ENCODE results near the gene LRRC46. TPM values are rescaled to one million over a fixed set of nuclear protein-coding genes. Genes with fewer than 3 reads are reported as not detected.

The LRRC46 gene
- total and polyA plus RNA-seq, 9 of the 15 experiments (the other 6 are each of a cell fraction or from before 2014, with no cell fraction given), result 0.39 to 1.4 (median 0.53) TPM; not detected in 1

DNA sequence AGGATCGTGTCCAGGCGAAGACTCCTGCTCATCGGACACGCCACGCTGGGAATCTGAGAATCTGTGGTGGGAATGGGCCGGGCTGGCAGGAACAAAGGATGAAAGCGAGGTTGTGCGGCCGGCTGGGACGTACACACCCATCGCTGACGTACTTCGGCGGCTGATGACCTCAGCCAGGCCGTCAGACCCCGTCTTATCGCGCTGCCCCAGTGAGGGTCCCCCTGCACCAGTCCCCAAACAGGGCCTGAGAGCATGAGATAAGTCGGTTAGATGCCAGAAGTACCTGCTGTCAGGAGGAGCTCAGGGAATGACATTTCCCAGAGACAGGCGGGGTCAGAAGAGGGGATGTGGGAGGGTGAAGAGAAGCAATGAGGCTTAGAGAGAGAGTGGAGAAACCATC is 35.5 kb downstream of the LRRC46 start (continued):
- peak; percentile 84 for TF ChIP-seq TOE1 (IDR thresholded peaks at IDR 0.05; ENCODE audit: borderline replicate concordance)
- TF ChIP-seq TOE1 (CRISPR knock-in tag; IDR thresholded peaks at IDR 0.05; ENCODE audit: borderline replicate concordance, low read depth), result no peak
- TF ChIP-seq TBP (optimal IDR thresholded peaks at IDR 0.05; ENCODE audit: low read depth, low read length), result peak; percentile 31
- peak; percentile 71 for TF ChIP-seq NR2C1 (IDR thresholded peaks at IDR 0.05)
- TF ChIP-seq NR2C1 (tag; IDR thresholded peaks at IDR 0.05), result peak; percentile 78; the same call in 1 of the 2 replicates
- TF ChIP-seq, protein P1, sequence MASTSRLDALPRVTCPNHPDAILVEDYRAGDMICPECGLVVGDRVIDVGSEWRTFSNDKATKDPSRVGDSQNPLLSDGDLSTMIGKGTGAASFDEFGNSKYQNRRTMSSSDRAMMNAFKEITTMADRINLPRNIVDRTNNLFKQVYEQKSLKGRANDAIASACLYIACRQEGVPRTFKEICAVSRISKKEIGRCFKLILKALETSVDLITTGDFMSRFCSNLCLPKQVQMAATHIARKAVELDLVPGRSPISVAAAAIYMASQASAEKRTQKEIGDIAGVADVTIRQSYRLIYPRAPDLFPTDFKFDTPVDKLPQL (IDR thresholded peaks at IDR 0.05; ENCODE audit: extremely low read depth, insufficient read length), result no peak
- TF ChIP-seq JUND (IDR thresholded peaks at IDR 0.05; ENCODE audit: borderline replicate concordance, low read depth, low read length), result peak; percentile 97
- TF ChIP-seq JUND (tag; IDR thresholded peaks at IDR 0.05; ENCODE audit: borderline replicate concordance, low read depth, low read length), result peak; percentile 99; the same call in 2 of the 3 replicates
- TF ChIP-seq TAL1 (IDR thresholded peaks at IDR 0.05), result peak; percentile 99
- TF ChIP-seq CBX3 (IDR thresholded peaks at IDR 0.05; ENCODE audit: borderline replicate concordance in 1 of 2, low read length in 2 of 2), result peak in 1 of 2 experiments; percentile 50; a peak in 1 of 3 replicates
- peak in 1 of 2 experiments; percentile 83; a peak in 2 of 4 replicates for TF ChIP-seq CSDE1 (IDR thresholded peaks at IDR 0.05)
- no peak for TF ChIP-seq BCLAF1 (IDR thresholded peaks at IDR 0.05; ENCODE audit: borderline replicate concordance in 1 of 2, control insufficient read depth in 1 of 2, low read depth in 2 of 2, low read length in 1 of 2)
- no peak for TF ChIP-seq RBM39 (optimal IDR thresholded peaks at IDR 0.05; ENCODE audit: low read depth, low read length)
- peak; percentile 78 for TF ChIP-seq BHLHE40 (IDR thresholded peaks at IDR 0.05; ENCODE audit: low read length)
- TF ChIP-seq NEUROD1 (IDR thresholded peaks at IDR 0.05; ENCODE audit: borderline replicate concordance, low read depth, low read length, partially characterized antibody), result peak; percentile 92
- peak; percentile 98 for TF ChIP-seq CC2D1A (IDR thresholded peaks at IDR 0.05)
- TF ChIP-seq, protein P2, sequence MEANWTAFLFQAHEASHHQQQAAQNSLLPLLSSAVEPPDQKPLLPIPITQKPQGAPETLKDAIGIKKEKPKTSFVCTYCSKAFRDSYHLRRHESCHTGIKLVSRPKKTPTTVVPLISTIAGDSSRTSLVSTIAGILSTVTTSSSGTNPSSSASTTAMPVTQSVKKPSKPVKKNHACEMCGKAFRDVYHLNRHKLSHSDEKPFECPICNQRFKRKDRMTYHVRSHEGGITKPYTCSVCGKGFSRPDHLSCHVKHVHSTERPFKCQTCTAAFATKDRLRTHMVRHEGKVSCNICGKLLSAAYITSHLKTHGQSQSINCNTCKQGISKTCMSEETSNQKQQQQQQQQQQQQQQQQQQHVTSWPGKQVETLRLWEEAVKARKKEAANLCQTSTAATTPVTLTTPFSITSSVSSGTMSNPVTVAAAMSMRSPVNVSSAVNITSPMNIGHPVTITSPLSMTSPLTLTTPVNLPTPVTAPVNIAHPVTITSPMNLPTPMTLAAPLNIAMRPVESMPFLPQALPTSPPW (CRISPR knock-in tag; IDR thresholded peaks at IDR 0.05), result peak; percentile 94
- peak; percentile 97 for TF ChIP-seq ZNF766 (CRISPR knock-in tag; conservative IDR thresholded peaks at IDR 0.05)
- peak; percentile 91 for TF ChIP-seq RNF2 (IDR thresholded peaks at IDR 0.05)
- TF ChIP-seq ZNF175 (CRISPR knock-in tag; IDR thresholded peaks at IDR 0.05; ENCODE audit: low read depth), result peak; percentile 99
- TF ChIP-seq ZC3H4 (CRISPR knock-in tag; IDR thresholded peaks at IDR 0.05; ENCODE audit: borderline replicate concordance), result no peak
- peak; percentile 99 for TF ChIP-seq MTA3 (IDR thresholded peaks at IDR 0.05; ENCODE audit: borderline replicate concordance)
- TF ChIP-seq MEF2D (tag; conservative IDR thresholded peaks at IDR 0.05; ENCODE audit: low read depth), result no peak; the same call in 1 of the 2 replicates
- no peak for TF ChIP-seq THRAP3 (IDR thresholded peaks at IDR 0.05; ENCODE audit: borderline replicate concordance)
- TF ChIP-seq SAFB2 (IDR thresholded peaks at IDR 0.05; ENCODE audit: borderline replicate concordance, low read depth, low read length, severe bottlenecking), result no peak
- TF ChIP-seq ARNT (IDR thresholded peaks at IDR 0.05), result peak; percentile 95 to 97
